Ovary (tissue), 3 donors: ENCODE results near the gene STK32C.

ENCODE experiments used
- CTCF ChIP-seq, 3 donors: fragments of 450-650 bp in 2 of 3; fragments of 200-600 bp in 1 of 3; IDR thresholded peaks; one replicate each; pipeline versions ENCODE4 v1.5.1 to v1.8.0; 2016 to 2022; ENCODE audit warnings: antibody characterized with exemption in 3 of 3, mild to moderate bottlenecking in 1 of 3
- EP300 ChIP-seq: sonication (generic); formaldehyde crosslinking; IDR thresholded peaks from one replicate; pipeline ENCODE4 v1.6.1; 2017; ENCODE audit warnings: antibody characterized with exemption
- POLR2A ChIP-seq: fragments of 450-650 bp; IDR thresholded peaks from one replicate; pipeline ENCODE4 v1.6.1; 2017; ENCODE audit warnings: antibody characterized with exemption, mild to moderate bottlenecking, moderate library complexity
- donor health status: DM: no; HTN: no; CAD: no.

- TF ChIP-seq CTCF (IDR thresholded peaks at IDR 0.05) = no peak
- no peak for TF ChIP-seq POLR2A
- TF ChIP-seq EP300 = no peak
Measured at GRCh38 chr10:132308587-132309470, 1.1 kb upstream of the STK32C start.
